Measurements from ENCODE around the gene KIF4B.
"Not testable (repeated sequence)": the region's sequence is repeated elsewhere in the genome, so short reads cannot be mapped to it uniquely, and the experiment has no call there.

Gene KIF4B

GRCh38 chr5:155013526-155013925, at the start of gene KIF4B:
Gene KIF4B (plus strand): TSS chr5:155013755. CDS start chr5:155013860, 105 bp downstream.
- no peak for FAIRE-seq
- DNase-seq (ENCODE audit: low spot score), result no peak

GRCh38 chr5:154966081-154966841, 47.3 kb upstream of the KIF4B start:
- FAIRE-seq (no peak), DNase-seq (ENCODE audit: low spot score) (no peak)

DNA sequence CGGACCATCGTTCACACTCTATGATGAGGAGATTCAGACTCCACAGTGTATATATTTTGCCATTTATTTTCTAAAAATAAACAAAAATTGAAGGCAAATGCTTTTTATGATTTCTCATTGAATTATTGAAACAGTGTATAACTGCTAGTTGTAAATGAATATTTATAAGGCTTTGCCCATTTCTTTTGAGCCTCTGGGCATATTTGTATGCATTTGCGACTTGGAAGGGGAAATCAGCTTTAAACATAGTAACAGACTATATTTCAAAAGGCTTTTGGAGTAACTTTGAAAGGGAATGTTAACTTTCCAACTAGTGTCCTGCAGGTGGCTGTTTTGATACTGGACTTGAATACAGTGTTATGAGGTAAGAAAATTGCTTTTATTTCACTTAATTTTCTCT, 46.7 kb upstream of the KIF4B start:
- FAIRE-seq, result no peak

GRCh38 chr5:154967421-154968024, 46.0 kb upstream of the KIF4B start:
- no peak for DNase-seq (ENCODE audit: low spot score)
- FAIRE-seq, result no peak

More for the DNA sequence above, 46.7 kb upstream of the KIF4B start:
- no peak for DNase-seq (ENCODE audit: low spot score)

DNA sequence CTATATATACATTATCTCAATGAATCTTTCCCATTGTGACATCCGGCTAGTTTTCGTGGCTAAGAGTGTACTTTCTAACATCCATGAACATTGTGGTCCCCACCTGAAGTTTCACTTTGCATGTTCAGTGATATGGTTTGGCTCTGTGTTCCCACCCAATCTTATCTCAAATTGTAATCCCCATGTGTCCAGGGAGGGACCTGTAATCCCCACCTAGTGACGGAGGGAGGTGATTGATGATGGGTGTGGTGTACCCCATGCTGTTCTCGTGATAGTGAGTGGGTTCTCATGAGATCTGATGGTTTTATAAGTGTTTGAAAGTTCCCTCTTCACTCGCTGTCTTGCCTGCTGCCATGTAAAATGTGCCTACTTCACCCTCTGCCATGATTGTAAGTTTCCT, 44.6 kb upstream of the KIF4B start:
- no peak for FAIRE-seq
- no peak for DNase-seq (ENCODE audit: low spot score)

- FAIRE-seq, result no peak
- DNase-seq (ENCODE audit: low spot score), result no peak
Observed at GRCh38 chr5:154970759-154971158, 42.8 kb upstream of the KIF4B start.

- FAIRE-seq, result no peak
- DNase-seq (ENCODE audit: low spot score), result no peak
Observed at GRCh38 chr5:154971501-154971900, 42.1 kb upstream of the KIF4B start.

- no peak for FAIRE-seq
- DNase-seq (ENCODE audit: low spot score), result no peak
Observed at GRCh38 chr5:154972476-154973080, 41.0 kb upstream of the KIF4B start.

DNA sequence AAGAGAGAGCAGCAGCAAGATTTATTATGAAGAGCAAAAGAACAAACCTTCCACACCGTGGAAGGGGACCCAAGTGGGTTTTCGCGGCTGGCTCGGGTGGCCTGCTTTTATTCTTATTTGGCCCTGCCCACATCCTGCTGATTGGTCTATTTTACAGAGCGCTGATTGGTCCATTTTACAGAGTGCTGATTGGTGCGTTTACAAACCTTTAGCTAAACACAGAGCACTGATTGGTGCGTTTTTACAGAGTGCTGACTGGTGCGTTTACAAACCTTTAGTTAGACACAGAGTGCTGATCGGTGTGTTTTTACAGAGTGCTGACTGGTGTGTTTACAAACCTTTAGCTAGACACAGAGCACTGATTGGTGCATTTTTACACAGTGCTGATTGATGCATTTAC, 37.5 kb upstream of the KIF4B start:
- DNase-seq (ENCODE audit: low spot score); FAIRE-seq: not testable (repeated sequence)

DNA sequence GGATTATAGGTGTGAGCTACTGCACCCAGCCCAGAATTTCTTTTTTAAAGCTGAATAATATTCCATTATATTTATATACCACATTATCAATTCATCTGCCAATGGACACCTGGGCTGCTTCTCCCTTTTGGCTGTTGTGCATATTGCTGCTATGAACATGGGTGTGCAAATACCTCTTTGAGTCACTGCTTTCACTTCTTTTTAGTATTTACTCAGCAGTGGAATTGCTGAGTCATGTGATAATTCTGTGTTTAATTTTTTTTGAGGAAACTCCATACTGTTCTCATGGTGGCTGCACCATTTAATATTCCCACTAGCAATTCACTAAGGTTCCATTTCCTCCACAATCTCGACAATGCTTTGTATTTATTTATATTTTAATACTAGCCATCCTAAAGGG, 36.1 kb upstream of the KIF4B start:
- FAIRE-seq, result no peak
- no peak for DNase-seq (ENCODE audit: low spot score)

DNA sequence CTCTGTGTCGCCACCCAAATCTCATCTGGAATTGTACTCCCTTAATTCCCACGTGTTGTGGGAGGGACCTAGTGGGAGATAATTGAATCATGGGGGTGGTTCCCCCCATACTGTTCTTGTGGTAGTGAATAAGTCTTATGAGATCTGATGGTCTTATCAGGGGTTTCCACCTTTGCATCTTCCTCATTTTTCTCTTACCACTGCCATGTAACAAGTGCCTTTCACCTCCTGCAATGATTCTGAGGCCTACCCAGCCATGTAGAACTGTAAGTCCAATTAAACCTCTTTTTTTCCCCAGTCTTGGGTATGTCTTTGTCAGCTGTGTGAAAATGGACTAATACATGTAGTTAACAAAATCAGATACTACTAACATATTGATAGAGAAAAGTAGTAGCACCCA, 35.3 kb upstream of the KIF4B start:
- not testable (repeated sequence) for DNase-seq (ENCODE audit: low spot score); FAIRE-seq

DNA sequence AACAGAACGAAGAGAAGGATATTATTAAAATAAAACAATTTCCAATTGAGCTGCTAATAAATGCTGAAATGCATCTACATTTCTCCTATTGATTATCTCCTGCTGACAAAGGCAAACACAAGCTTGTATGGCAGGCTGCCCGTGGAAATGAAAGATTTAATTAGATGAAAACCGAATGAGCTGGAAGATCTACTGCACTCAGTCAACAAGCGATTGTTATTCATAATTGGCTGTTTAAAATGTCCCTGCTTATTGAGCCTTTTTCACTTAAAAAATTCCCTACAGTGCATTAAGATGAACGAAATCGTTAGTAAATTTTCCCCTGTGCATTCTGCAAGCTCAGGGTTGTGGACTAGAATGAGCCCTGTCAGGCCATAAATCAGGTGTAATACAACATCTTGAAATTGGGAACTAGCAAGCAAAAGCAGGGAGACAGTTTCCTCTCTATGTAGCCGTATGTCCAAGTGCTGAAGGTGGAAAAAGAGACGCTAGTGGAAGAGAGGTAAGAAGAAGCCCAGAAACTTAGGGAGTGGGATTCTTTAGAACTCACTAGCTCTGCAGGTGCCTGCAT, 28.5 kb upstream of the KIF4B start:
- DNase-seq (ENCODE audit: low spot score) (no peak), FAIRE-seq (no peak)

DNA sequence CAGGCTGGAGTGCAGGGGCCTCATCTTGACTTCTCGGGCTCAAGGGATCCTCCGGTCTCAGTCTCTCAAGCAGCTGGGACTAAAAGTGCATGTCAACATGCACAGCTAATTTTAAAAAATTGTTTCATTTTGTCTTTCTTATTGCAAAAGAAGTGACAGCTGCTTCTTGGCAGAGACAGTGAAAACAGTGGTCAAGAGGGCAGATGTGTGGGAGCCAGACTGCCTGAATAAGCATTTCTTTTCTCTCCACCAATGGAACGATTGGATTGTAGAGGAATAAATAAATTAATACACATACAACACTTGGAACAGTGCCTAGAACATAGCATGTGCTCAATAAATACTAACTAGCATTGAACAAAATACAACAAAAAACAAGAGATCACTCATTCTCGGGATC, 27.4 kb upstream of the KIF4B start:
- DNase-seq (ENCODE audit: low spot score), result no peak
- no peak for FAIRE-seq

GRCh38 chr5:154989626-154990025, 23.9 kb upstream of the KIF4B start:
- no peak for FAIRE-seq

GRCh38 chr5:154993461-154993860, 20.1 kb upstream of the KIF4B start:
- no peak for DNase-seq (ENCODE audit: low spot score)
- no peak for FAIRE-seq

More at GRCh38 chr5:154989626-154990025, 23.9 kb upstream of the KIF4B start:
- DNase-seq (ENCODE audit: low spot score), result no peak

- FAIRE-seq, result no peak
- DNase-seq (ENCODE audit: low spot score), result no peak
Observed at GRCh38 chr5:154995679-154996078, 17.9 kb upstream of the KIF4B start.

DNA sequence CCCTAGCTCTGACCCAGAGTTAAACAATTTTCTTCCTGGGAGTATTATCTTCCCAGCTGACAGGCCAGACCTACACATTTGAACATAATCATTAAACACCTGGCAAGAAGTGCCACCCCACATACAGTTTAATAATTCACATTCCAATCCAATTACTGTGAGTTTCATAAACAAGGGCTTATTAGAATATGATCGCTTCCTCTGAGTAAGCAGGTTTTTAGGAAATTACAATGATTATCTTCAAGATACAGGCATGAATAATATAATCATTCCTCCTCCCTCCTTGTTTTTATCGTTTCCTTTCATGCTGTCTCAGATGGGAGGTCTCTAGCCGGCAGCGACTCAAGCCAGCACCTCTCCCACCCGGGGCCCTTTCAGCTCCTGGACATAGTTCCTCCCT, 15.8 kb upstream of the KIF4B start:
- no peak for DNase-seq (ENCODE audit: low spot score)

DNA sequence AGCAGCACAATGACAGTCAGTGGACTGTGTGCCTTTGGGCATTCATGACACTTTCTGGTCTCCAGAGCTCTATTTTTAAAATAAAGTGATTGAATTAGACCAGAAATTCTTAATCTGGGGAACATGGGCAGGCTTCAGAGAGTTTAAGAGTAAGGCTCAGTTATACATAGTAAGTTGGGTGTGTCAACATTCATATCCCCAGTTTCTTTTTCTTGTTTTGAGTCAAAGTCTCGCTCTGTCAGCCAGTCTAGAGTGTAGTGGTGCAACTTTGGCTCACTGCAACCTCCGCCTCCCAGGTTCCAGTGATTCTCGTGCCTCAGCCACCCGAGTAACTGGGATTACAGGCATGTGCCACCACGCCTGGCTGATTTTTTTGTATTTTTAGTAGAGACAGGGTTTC, 13.7 kb upstream of the KIF4B start:
- DNase-seq (ENCODE audit: low spot score), result no peak
- no peak for FAIRE-seq

More for the DNA sequence above, 15.8 kb upstream of the KIF4B start:
- no peak for FAIRE-seq

DNA sequence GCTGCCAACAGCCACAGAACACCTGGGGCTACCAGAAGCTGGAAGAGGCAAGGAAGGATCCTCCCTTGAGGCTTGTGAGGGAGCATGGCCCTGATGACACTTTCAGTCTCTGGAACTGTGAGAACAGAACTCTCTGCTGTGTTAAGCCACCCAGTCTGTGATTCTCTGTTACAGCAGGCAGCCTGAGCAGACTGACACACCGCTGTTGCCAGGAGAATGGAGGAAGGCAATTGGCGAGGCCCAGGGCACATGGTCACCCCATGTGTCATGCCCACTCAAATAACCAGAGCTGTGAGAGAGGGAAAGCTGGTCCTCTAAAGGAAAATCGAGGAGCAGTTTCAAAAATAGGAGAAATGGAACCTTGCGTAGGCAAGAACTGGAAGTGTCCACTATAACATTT, 12.0 kb upstream of the KIF4B start:
- DNase-seq (ENCODE audit: low spot score) (no peak), FAIRE-seq (no peak)

- not testable (repeated sequence) for DNase-seq (ENCODE audit: low spot score); FAIRE-seq
Observed at GRCh38 chr5:155002722-155003121, 10.8 kb upstream of the KIF4B start.

DNA sequence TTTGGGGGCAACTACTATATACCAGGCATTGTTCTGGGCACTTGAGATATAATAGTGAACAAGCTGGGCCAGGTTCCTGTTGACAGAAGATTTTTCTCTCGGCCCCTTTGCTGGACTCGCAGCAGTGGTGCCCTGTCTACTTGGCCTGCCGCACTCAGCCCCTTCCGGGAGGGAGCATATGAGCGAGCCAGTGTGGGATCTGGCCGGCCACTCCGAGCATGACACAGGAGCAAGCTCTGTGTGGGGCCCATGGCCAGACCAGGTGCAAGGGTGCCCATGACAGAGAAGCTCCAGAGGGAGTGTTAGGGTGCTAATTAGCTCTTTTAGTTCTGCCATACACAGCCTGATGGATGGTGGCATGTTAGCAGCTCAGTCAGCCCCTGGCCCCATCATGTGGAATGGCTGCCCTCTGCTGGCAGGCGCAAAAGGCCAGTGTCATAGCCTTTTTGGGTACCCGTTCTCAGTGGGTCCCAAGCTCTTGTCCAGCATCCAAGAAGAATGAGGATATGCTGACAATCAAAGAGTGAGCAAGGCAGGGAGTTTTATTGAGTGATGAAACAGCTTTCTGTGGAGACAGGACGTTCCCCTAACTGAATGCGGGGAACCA, 9.3 kb upstream of the KIF4B start:
- DNase-seq (ENCODE audit: low spot score) (no peak), FAIRE-seq (no peak)

DNA sequence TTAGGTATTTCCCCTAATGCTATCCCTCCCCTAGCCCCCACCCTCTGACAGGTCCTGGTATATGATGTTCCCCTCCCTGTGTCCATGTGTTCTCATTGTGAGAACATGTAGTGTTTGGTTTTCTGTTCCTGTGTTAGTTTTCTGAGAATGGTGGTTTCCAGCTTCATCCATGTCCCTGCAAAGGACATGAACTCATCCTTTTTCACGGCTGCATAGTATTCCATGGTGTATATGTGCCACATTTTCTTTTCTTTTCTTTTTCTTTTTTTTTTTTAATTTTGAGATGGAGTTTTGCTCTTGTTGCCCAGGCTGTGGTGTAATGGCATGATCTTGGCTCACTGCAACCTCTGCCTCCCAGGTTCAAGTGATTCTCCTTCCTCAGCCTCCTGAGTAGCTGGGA, 7.3 kb upstream of the KIF4B start:
- not testable (repeated sequence) for FAIRE-seq

More for the DNA sequence above, 7.3 kb upstream of the KIF4B start:
- DNase-seq (ENCODE audit: low spot score), result not testable (repeated sequence)

Data from RCC 7860 (cell line).